ENCODE results near the gene PRRC2B. TPM values are rescaled to one million over a fixed set of nuclear protein-coding genes. Genes with fewer than 3 reads are reported as not detected.

PRRC2B gene
- total and polyA plus RNA-seq, 2 of the 8 experiments (the other 6 are each of a cell fraction or from before 2014, with no cell fraction given): 37.3 to 249 TPM

DNA sequence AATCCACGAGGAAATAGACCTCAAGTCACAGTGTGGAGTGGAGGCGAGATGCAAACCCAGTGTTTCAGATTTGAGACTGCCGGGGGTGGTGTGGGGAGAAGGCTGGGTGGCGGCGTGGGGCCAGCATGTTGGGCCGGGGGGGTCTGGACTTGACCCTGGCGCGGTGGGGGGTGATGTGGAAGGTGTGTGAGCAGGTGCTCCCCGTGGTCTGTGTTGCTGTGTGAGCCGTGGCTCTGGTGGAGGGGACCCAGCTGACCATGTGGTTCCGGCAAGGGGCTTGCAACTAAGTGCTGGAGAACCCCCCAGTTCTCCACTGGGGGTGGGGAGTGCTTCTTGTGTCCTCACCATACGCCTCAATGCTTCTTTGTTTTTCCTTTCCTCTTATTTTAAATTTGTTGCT, 25.8 kb downstream of the PRRC2B start (continued):
- TF ChIP-seq GTF2F1 (IDR thresholded peaks at IDR 0.05; ENCODE audit: borderline replicate concordance, low read depth, low read length): no peak

Data from H1 (cell line).